IPS DF 6.9 (cell line): ENCODE measurements around the gene HMGXB4.

ENCODE experiments used
- DNase-seq: peaks from one replicate; pipeline ENCODE4 v3.0.0-alpha.2; 2013; ENCODE audit warnings: low read depth, low spot score
- H3K27ac ChIP-seq: one replicate; pipeline ENCODE4 v1.5.1; 2013; ENCODE audit warnings: low read length, control low read depth
- H3K27me3 ChIP-seq: 2 replicates; pipeline ENCODE4 v1.6.1; 2013; ENCODE audit warnings: mild to moderate bottlenecking, low read length; ENCODE audit not compliant: control insufficient read depth, insufficient read depth
- H3K36me3 ChIP-seq: 2 replicates; pipeline ENCODE4 v1.6.1; 2013; ENCODE audit warnings: low read length; ENCODE audit not compliant: control insufficient read depth, insufficient read depth
- H3K4me1 ChIP-seq: 2 replicates; pipeline ENCODE4 v1.6.1; 2013; ENCODE audit warnings: low read length; ENCODE audit not compliant: control insufficient read depth, insufficient read depth
- H3K4me3 ChIP-seq: 2 replicates; pipeline ENCODE4 v1.5.1; 2013; ENCODE audit warnings: mild to moderate bottlenecking, low read length
- H3K9me3 ChIP-seq: 2 replicates; pipeline ENCODE4 v1.6.1; 2013; ENCODE audit warnings: low read length, inconsistent platforms; ENCODE audit not compliant: control insufficient read depth, insufficient read depth
- WGBS: extraction: QIAGEN DNeasy Blood & Tissue Kit; methylation state at CpG from one replicate; pipeline ENCODE4 v1.1.7; 2013; ENCODE audit warnings: mixed read lengths, missing lambda C conversion rate; ENCODE audit not compliant: insufficient read length, insufficient coverage; 5-methylcytosine and 5-hydroxymethylcytosine counted together

HMGXB4 gene

GRCh38 chr22:35253946-35254345 is 3.3 kb upstream of the HMGXB4 start:
- H3K4me1 ChIP-seq = no peaks in the 10 kb centered on the region
- H3K4me3 ChIP-seq = no peak overlapping the region
- no peak overlapping the region for H3K27ac ChIP-seq
- H3K9me3 ChIP-seq = no peaks in the 10 kb centered on the region
- DNase-seq = no peak
- no CpG with 5 or more reads among the region's 2 CpGs for WGBS
- H3K36me3 ChIP-seq = no peaks in the 10 kb centered on the region
- no peaks in the 10 kb centered on the region for H3K27me3 ChIP-seq

GRCh38 chr22:35257002-35257320 is 332 bp upstream of the HMGXB4 start:
- H3K36me3 ChIP-seq = no peaks in the 10 kb centered on the region
- no peaks in the 10 kb centered on the region for H3K9me3 ChIP-seq
- no peak for DNase-seq
- no peaks in the 10 kb centered on the region for H3K27me3 ChIP-seq
- peak overlapping the region; percentile 99; the same call in 1 of the 2 replicates for H3K4me3 ChIP-seq
- no peak overlapping the region for H3K27ac ChIP-seq
- no peaks in the 10 kb centered on the region for H3K4me1 ChIP-seq
- no CpG with 5 or more reads among the region's 3 CpGs for WGBS

GRCh38 chr22:35258191-35258988 is 1.1 kb downstream of the HMGXB4 start:
- H3K9me3 ChIP-seq = no peaks in the 10 kb centered on the region
- no peaks in the 10 kb centered on the region for H3K4me1 ChIP-seq
- no peaks in the 10 kb centered on the region for H3K27me3 ChIP-seq
- no peak overlapping the region for H3K27ac ChIP-seq
- peaks cover 5% of the 10 kb centered on the region; the same call in 1 of the 2 replicates for H3K36me3 ChIP-seq
- H3K4me3 ChIP-seq = peak overlapping the region; percentile 99; the same call in 1 of the 2 replicates
- no peak for DNase-seq
- whole genome bisulfite sequencing = no CpG with 5 or more reads among the region's 23 CpGs

- Histone ChIP-seq H3K9me3 (no peaks in the 10 kb centered on the region), H3K4me1 (no peaks in the 10 kb centered on the region), H3K4me3 (no peak overlapping the region), H3K36me3 (peaks cover 34% of the 10 kb centered on the region), H3K27me3 (no peaks in the 10 kb centered on the region), H3K27ac (no peak overlapping the region)
- no CpG with 5 or more reads among the region's 7 CpGs for WGBS
- no peak for DNase-seq
These were observed 7.7 kb downstream of the HMGXB4 start for GRCh38 chr22:35264986-35265385.

- DNase-seq = no peak
- Histone ChIP-seq H3K27me3 (no peaks in the 10 kb centered on the region), H3K27ac (no peak overlapping the region), H3K4me3 (no peak overlapping the region), H3K4me1 (no peaks in the 10 kb centered on the region), H3K36me3 (peaks cover 35% of the 10 kb centered on the region), H3K9me3 (no peaks in the 10 kb centered on the region)
- WGBS = no CpG with 5 or more reads among the region's 3 CpGs
These were observed 9.0 kb downstream of the HMGXB4 start for GRCh38 chr22:35266277-35266676.

- no peak overlapping the region for H3K4me3 ChIP-seq
- no peaks in the 10 kb centered on the region for H3K27me3 ChIP-seq
- H3K4me1 ChIP-seq = no peaks in the 10 kb centered on the region
- H3K36me3 ChIP-seq = peaks cover 23% of the 10 kb centered on the region; the same call in 1 of the 2 replicates
- 100% methylated on average over 1 of the region's 3 CpGs for WGBS
- H3K9me3 ChIP-seq = no peaks in the 10 kb centered on the region
- no peak overlapping the region for H3K27ac ChIP-seq
- DNase-seq = no peak
These were observed 12.3 kb downstream of the HMGXB4 start for GRCh38 chr22:35269630-35270029.

GRCh38 chr22:35274154-35274871 is 17.0 kb downstream of the HMGXB4 start:
- Histone ChIP-seq H3K4me1 (no peaks in the 10 kb centered on the region), H3K9me3 (no peaks in the 10 kb centered on the region), H3K27me3 (no peaks in the 10 kb centered on the region), H3K36me3 (peaks cover 13% of the 10 kb centered on the region; the same call in 1 of the 2 replicates), H3K27ac (no peak overlapping the region), H3K4me3 (no peak overlapping the region)
- no CpG with 5 or more reads among the region's 8 CpGs for WGBS
- no peak for DNase-seq

GRCh38 chr22:35275580-35275979 is 18.3 kb downstream of the HMGXB4 start:
- no peaks in the 10 kb centered on the region for H3K4me1 ChIP-seq
- H3K36me3 ChIP-seq = peaks cover 10% of the 10 kb centered on the region; the same call in 1 of the 2 replicates
- no peaks in the 10 kb centered on the region for H3K27me3 ChIP-seq
- H3K9me3 ChIP-seq = no peaks in the 10 kb centered on the region
- no peak overlapping the region for H3K4me3 ChIP-seq
- DNase-seq = no peak
- no CpG with 5 or more reads among the region's 1 CpG for WGBS
- H3K27ac ChIP-seq = no peak overlapping the region

- Histone ChIP-seq H3K27ac (no peak overlapping the region), H3K27me3 (no peaks in the 10 kb centered on the region), H3K4me3 (no peak overlapping the region), H3K4me1 (no peaks in the 10 kb centered on the region), H3K9me3 (no peaks in the 10 kb centered on the region), H3K36me3 (peaks cover 10% of the 10 kb centered on the region; the same call in 1 of the 2 replicates)
- DNase-seq = no peak
- no CpG with 5 or more reads among the region's 4 CpGs for WGBS
These were observed 18.7 kb downstream of the HMGXB4 start for GRCh38 chr22:35276019-35276418.

GRCh38 chr22:35288116-35288515 is 30.8 kb downstream of the HMGXB4 start:
- Histone ChIP-seq H3K4me1 (no peaks in the 10 kb centered on the region), H3K9me3 (no peaks in the 10 kb centered on the region), H3K27ac (no peak overlapping the region), H3K27me3 (no peaks in the 10 kb centered on the region), H3K4me3 (no peak overlapping the region), H3K36me3 (peaks cover 11% of the 10 kb centered on the region; the same call in 1 of the 2 replicates)
- no CpG with 5 or more reads among the region's 1 CpG for WGBS
- no peak for DNase-seq
